Heart left ventricle (tissue), 16 donors: ENCODE measurements around the gene TMIGD1. TPM values are rescaled to one million over a fixed set of nuclear protein-coding genes. Genes with fewer than 3 reads are reported as not detected.
A peak's percentile ranks its signal among the peaks of the same experiment; 100 is the strongest.

Experiments used
- ATAC-seq, 4 donors: fragments of 200-7000 bp; cut with Tn5 transposase; one replicate each; pipeline ENCODE4 v1.9.1; 2020 to 2022; ENCODE audit warnings: moderate library complexity in 4 of 4, mild to moderate bottlenecking in 3 of 4, moderate number of reproducible peaks in 1 of 4
- DNase-seq, 5 donors: peaks; one replicate each; pipeline ENCODE4 v3.0.0-alpha.2; 2020
- H3K27ac ChIP-seq, 12 donors: fragments of 200-600 bp; sonication (generic) in 4 of 12; one replicate each; pipeline versions ENCODE4 v1.5.0 to v1.8.0; 2016 to 2022; ENCODE audit warnings: mild to moderate bottlenecking in 2 of 12
- H3K27me3 ChIP-seq, 9 donors: fragments of 200-600 bp; sonication (generic) in 2 of 9; one replicate each; pipeline versions ENCODE4 v1.5.1 to v1.8.0; 2016 to 2022; ENCODE audit warnings: mild to moderate bottlenecking in 3 of 9
- H3K36me3 ChIP-seq, 9 donors: fragments of 200-600 bp; sonication (generic) in 2 of 9; one replicate each; pipeline versions ENCODE4 v1.5.0 to v1.8.0; 2018 to 2022; ENCODE audit warnings: mild to moderate bottlenecking in 2 of 9
- H3K4me1 ChIP-seq, 12 donors: fragments of 200-600 bp; sonication (generic) in 4 of 12; one replicate each; pipeline versions ENCODE4 v1.5.0 to v1.8.0; 2016 to 2022; ENCODE audit warnings: mild to moderate bottlenecking in 3 of 12
- H3K4me3 ChIP-seq, 12 donors: fragments of 200-600 bp; sonication (generic) in 4 of 12; one replicate each; pipeline versions ENCODE4 v1.5.0 to v1.8.0; 2017 to 2022; ENCODE audit warnings: mild to moderate bottlenecking in 9 of 12, moderate library complexity in 4 of 12
- H3K9me3 ChIP-seq, 12 donors: fragments of 200-600 bp; sonication (generic) in 4 of 12; one replicate each; pipeline versions ENCODE4 v1.5.0 to v1.8.0; 2016 to 2022; ENCODE audit warnings: mild to moderate bottlenecking in 1 of 12
- POLR2A ChIP-seq, 2 donors: fragments of 450-650 bp; IDR thresholded peaks; one replicate each; pipeline ENCODE4 v1.6.1; 2017; ENCODE audit warnings: antibody characterized with exemption in 2 of 2, mild to moderate bottlenecking in 2 of 2, moderate library complexity in 2 of 2
- WGBS, 4 donors: extraction: QIAGEN DNeasy Blood & Tissue Kit in 2 of 4; methylation state at CpG; one replicate each; pipeline versions ENCODE4 v1.1.5 to v1.1.7; 2013 to 2018; 5-methylcytosine and 5-hydroxymethylcytosine counted together
- intact Hi-C, 10 donors: fragments of 100-400 bp; cut with DNase I; formaldehyde crosslinking; loops; one replicate each; pipeline versions ENCODE4 v1.11.1 to v1.14.2; 2022
- polyA plus RNA-seq, 2 donors: library from polyadenylated mRNA; stranded (reverse); fragments of 200-250 nt; gene quantifications; one replicate each; pipeline ENCODE4 v1.2.3, GENCODE V29; 2013
- total RNA-seq, 9 donors: library from RNA; depleted of rRNA in 2 of 9; stranded (reverse); fragments of >200 nt in 2 of 9; fragmentation: NEBNext Ultra II Directional in 3 of 9; extraction: Animal tissue kit (Norgen Biotek cat#: 25700) in 3 of 9; gene quantifications; one replicate each; pipeline versions ENCODE4 v1.1.0 to v1.2.4, GENCODE V29; 2016 to 2023
- TF ChIP-seq, protein P1 (sequence below), 12 donors: fragments of 200-600 bp; sonication (generic) in 4 of 12; IDR thresholded peaks; one replicate each; pipeline versions ENCODE4 v1.5.0 to v1.8.0; 2018 to 2022; ENCODE audit warnings: antibody characterized with exemption in 12 of 12, mild to moderate bottlenecking in 5 of 12
- donor health status: ischemic (EF 13 %, LVEDD 7.1; RV severe dilation, severe dysfunction).
- donor health status: healthy with polysubstance abuse.
- donor health status: DM: no; HTN: yes; CAD: no.
- donor health status: DM: no; HTN: no; CAD: no.
- donor health status: ischemic (EF 25% LVEDD 6.9; RV normal size, moderate dysfunction).
- donor health status: ischemic (EF 25% LVEDD 5.7; RV mildly dilated, moderate dysfunction).
- donor health status: healthy.
- donor health status: DM: yes; HTN: yes; CAD: no.
- donor health status: ischemic (EF 35%, LVEDD 5.7; RV mildly dilated, moderate dysfunction).
- donor health status: nonischemic (EF 11% LVEDD 7.7; RV severe dilation, severe dysfunction).
- donor health status: DM: yes; HTN: yes; CAD: no.
- donor health status: PGD.
- donor health status: ischemic (EF 29% LVEDD 5.4; RV normal size, mild dysfunction).
- donor health status: nonischemic (EF 23%, LVEDD 6.1; RV moderate dilation, normal function).

The TMIGD1 gene
- total and polyA plus RNA-seq, 11 donors, result not detected

DNA sequence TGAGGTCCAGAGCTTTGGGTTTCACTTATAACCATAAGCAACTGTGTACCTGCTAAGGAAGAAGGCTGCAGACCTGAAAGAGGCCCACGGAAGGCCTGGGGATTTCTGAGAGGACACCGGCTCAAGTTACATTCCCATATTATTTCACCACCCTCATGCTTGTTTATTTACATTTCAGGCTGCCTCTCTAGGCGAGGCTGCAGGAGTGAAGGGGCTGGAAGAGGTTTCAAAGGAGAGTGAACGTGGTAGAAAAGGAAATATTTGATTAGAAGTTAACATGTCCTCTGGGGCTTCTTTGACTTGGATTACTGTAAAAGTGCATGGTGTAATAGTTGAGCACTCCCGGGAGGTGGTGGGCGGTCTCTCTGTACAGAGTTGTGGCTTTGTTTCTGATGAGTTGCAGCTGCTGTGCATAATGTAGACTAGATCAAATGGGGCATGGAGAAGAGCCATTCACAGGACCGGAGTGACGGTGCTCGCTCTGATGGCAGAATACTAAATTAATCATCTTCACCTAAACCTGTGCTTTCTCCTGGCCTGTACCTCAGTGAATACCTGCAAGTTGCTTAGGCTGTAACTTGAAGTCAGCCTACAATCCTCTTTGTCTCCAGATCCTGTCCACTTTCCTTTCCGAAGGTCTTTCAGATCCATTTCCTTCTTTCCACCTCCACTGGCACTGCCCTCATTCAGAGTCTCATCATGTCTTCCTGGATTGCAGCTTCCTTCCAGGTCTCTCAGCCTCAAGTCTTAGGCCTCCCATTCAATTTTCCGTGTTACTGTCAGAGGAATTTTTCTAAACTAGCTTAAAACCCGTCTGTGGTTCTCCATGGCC, 43.0 kb upstream of the TMIGD1 start:
- WGBS, 4 donors, result 74 to 84% (median 76%) methylated on average over 12 of the region's 12 CpGs
- no peak overlapping the region for H3K4me3 ChIP-seq
- H3K9me3 ChIP-seq, result no peaks in the 10 kb centered on the region
- H3K27ac ChIP-seq, result peak overlapping the region in 1 of 12 donors; percentile 92
- ATAC-seq (peak in 1 of 4 donors; percentile 30), DNase-seq (peak in 4 of 5 donors; percentile 33 to 69 (median 49))
- no peaks in the 10 kb centered on the region for H3K36me3 ChIP-seq
- H3K4me1 ChIP-seq, result peaks cover 0 to 39% (median 25%) of the 10 kb centered on the region in 12 donors
- no peaks in the 10 kb centered on the region for H3K27me3 ChIP-seq
- no peak for TF ChIP-seq POLR2A (IDR thresholded peaks at IDR 0.05)
- TF ChIP-seq, protein P1, sequence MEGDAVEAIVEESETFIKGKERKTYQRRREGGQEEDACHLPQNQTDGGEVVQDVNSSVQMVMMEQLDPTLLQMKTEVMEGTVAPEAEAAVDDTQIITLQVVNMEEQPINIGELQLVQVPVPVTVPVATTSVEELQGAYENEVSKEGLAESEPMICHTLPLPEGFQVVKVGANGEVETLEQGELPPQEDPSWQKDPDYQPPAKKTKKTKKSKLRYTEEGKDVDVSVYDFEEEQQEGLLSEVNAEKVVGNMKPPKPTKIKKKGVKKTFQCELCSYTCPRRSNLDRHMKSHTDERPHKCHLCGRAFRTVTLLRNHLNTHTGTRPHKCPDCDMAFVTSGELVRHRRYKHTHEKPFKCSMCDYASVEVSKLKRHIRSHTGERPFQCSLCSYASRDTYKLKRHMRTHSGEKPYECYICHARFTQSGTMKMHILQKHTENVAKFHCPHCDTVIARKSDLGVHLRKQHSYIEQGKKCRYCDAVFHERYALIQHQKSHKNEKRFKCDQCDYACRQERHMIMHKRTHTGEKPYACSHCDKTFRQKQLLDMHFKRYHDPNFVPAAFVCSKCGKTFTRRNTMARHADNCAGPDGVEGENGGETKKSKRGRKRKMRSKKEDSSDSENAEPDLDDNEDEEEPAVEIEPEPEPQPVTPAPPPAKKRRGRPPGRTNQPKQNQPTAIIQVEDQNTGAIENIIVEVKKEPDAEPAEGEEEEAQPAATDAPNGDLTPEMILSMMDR (IDR thresholded peaks at IDR 0.05), result no peak
- intact Hi-C loops, result loop anchor here in 3 of 10 donors (5.0 kb wide), 1 partner anchor 35 kb away; no protein-coding TSS in a partner anchor

DNA sequence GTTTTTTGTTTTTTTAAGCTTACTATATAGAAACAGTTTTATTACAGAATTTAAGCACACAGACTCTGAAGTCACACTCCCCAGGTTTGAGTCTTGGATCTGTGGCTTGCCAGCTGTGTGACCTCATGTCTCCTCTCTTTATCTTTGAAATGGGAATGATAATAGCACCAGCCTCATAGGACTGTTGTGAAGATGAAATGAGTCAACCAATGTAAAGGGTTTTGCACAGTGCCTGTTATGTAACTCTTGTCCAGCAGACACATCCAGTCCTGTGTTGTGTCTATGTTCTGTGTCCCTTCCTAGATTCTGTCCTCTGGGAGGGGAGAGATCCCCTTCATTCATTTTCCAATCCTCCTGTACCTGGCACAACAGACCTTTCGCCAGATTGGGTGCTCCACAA, 41.8 kb upstream of the TMIGD1 start:
- Histone ChIP-seq H3K4me1 (peaks cover 0 to 27% (median 13%) of the 10 kb centered on the region in 12 donors), H3K4me3 (no peak overlapping the region), H3K27me3 (no peaks in the 10 kb centered on the region), H3K36me3 (no peaks in the 10 kb centered on the region), H3K27ac (no peak overlapping the region), H3K9me3 (no peaks in the 10 kb centered on the region)
- intact Hi-C loops, result loop anchor here in 3 of 10 donors (5.0 kb wide), 1 partner anchor 33 kb away; no protein-coding TSS in a partner anchor
- TF ChIP-seq, protein P1 (IDR thresholded peaks at IDR 0.05), result no peak
- TF ChIP-seq POLR2A (IDR thresholded peaks at IDR 0.05), result no peak
- 92 to 100% (median 96%) methylated on average over 1 of the region's 1 CpG for WGBS, 4 donors
- DNase-seq (no peak), ATAC-seq (no peak)

GRCh38 chr17:30372755-30373154, 38.9 kb upstream of the TMIGD1 start:
- H3K4me1 ChIP-seq, result peaks cover 0 to 22% (median under 1%) of the 10 kb centered on the region in 12 donors
- TF ChIP-seq, protein P1 (IDR thresholded peaks at IDR 0.05), result no peak
- no peak for TF ChIP-seq POLR2A (IDR thresholded peaks at IDR 0.05)
- 88 to 94% (median 88%) methylated on average over 2 of the region's 2 CpGs for WGBS, 4 donors

GRCh38 chr17:30369995-30370394, 36.1 kb upstream of the TMIGD1 start:
- H3K9me3 ChIP-seq, result no peaks in the 10 kb centered on the region
- intact Hi-C loops, result no loop called here
- TF ChIP-seq, protein P1 (IDR thresholded peaks at IDR 0.05), result no peak
- TF ChIP-seq POLR2A (IDR thresholded peaks at IDR 0.05), result no peak
- peaks cover 0 to 12% (median 0%) of the 10 kb centered on the region in 12 donors for H3K4me1 ChIP-seq
- no peaks in the 10 kb centered on the region for H3K36me3 ChIP-seq
- no peak overlapping the region for H3K4me3 ChIP-seq
- no peak for DNase-seq
- no peak overlapping the region for H3K27ac ChIP-seq
- no peak for ATAC-seq
- H3K27me3 ChIP-seq, result no peaks in the 10 kb centered on the region

More at GRCh38 chr17:30372755-30373154, 38.9 kb upstream of the TMIGD1 start:
- H3K9me3 ChIP-seq, result no peaks in the 10 kb centered on the region
- intact Hi-C loops, result no loop called here
- ATAC-seq, result no peak
- no peaks in the 10 kb centered on the region for H3K36me3 ChIP-seq
- no peak overlapping the region for H3K27ac ChIP-seq
- no peak for DNase-seq
- H3K27me3 ChIP-seq, result no peaks in the 10 kb centered on the region
- H3K4me3 ChIP-seq, result no peak overlapping the region
